Breast epithelium (tissue), 4 donors: Measurements from ENCODE around the gene GPR162. TPM values are rescaled to one million over a fixed set of nuclear protein-coding genes. Genes with fewer than 3 reads are reported as not detected.

Experiments
- DNase-seq, 2 donors: peaks; one replicate each; pipeline ENCODE4 v3.0.0-alpha.2; 2019; ENCODE audit warnings: low spot score in 2 of 2
- H3K27ac ChIP-seq, 2 donors: fragments of 200-600 bp; sonication (generic) in 1 of 2; one replicate each; pipeline ENCODE4 v1.5.1; 2016 to 2019; ENCODE audit warnings: mild to moderate bottlenecking in 1 of 2
- H3K27me3 ChIP-seq, 2 donors: fragments of 200-600 bp; sonication (generic) in 1 of 2; one replicate each; pipeline versions ENCODE4 v1.5.1 to v1.6.0; 2017 to 2019; ENCODE audit warnings: control low read depth in 1 of 2, mild to moderate bottlenecking in 1 of 2
- H3K36me3 ChIP-seq: fragments of 200-600 bp; one replicate; pipeline ENCODE4 v1.5.1; 2019
- H3K4me1 ChIP-seq, 2 donors: fragments of 200-600 bp; sonication (generic); one replicate each; pipeline ENCODE4 v1.5.1; 2016 to 2019; ENCODE audit warnings: control low read depth in 1 of 2
- H3K4me3 ChIP-seq, 3 donors: fragments of 200-600 bp; sonication (generic); 1 replicate in 2 of 3; 2 replicates in 1 of 3; pipeline ENCODE4 v1.5.1; 2016 to 2019; ENCODE audit warnings: mild to moderate bottlenecking in 3 of 3, moderate library complexity in 2 of 3
- H3K9me3 ChIP-seq, 2 donors: fragments of 200-600 bp; sonication (generic) in 1 of 2; one replicate each; pipeline ENCODE4 v1.5.1; 2016 to 2019; ENCODE audit warnings: control low read depth in 1 of 2
- POLR2A ChIP-seq: fragments of 450-650 bp; IDR thresholded peaks from one replicate; pipeline ENCODE4 v1.6.1; 2016; ENCODE audit warnings: antibody characterized with exemption, mild to moderate bottlenecking, moderate library complexity
- POLR2AphosphoS5 ChIP-seq, 3 donors: sonication (generic); formaldehyde crosslinking; IDR thresholded peaks; one replicate each; pipeline ENCODE4 v1.6.1; 2017; ENCODE audit warnings: antibody characterized with exemption in 3 of 3
- intact Hi-C: fragments of 100-400 bp; cut with DNase I; formaldehyde crosslinking; loops from one replicate; pipeline ENCODE4 v1.15.1; 2023; ENCODE audit warnings: low total_unique reads
- total RNA-seq, 3 donors: library from RNA; depleted of rRNA; stranded (reverse); fragments of >200 nt; gene quantifications; one replicate each; pipeline ENCODE4 v1.1.0, GENCODE V29; 2016
- TF ChIP-seq, protein P1 (sequence below), 3 donors: fragments of 450-650 bp; IDR thresholded peaks; one replicate each; pipeline ENCODE4 v1.5.1; 2016 to 2017; ENCODE audit warnings: antibody characterized with exemption in 3 of 3, mild to moderate bottlenecking in 3 of 3, moderate library complexity in 3 of 3

Gene GPR162
- total RNA-seq, 3 donors from 2014 or later, result 2.6 to 4.2 (median 4.1) TPM

GRCh38 chr12:6782850-6783566 lies 38.6 kb upstream of the GPR162 start:
- TF ChIP-seq, protein P1, sequence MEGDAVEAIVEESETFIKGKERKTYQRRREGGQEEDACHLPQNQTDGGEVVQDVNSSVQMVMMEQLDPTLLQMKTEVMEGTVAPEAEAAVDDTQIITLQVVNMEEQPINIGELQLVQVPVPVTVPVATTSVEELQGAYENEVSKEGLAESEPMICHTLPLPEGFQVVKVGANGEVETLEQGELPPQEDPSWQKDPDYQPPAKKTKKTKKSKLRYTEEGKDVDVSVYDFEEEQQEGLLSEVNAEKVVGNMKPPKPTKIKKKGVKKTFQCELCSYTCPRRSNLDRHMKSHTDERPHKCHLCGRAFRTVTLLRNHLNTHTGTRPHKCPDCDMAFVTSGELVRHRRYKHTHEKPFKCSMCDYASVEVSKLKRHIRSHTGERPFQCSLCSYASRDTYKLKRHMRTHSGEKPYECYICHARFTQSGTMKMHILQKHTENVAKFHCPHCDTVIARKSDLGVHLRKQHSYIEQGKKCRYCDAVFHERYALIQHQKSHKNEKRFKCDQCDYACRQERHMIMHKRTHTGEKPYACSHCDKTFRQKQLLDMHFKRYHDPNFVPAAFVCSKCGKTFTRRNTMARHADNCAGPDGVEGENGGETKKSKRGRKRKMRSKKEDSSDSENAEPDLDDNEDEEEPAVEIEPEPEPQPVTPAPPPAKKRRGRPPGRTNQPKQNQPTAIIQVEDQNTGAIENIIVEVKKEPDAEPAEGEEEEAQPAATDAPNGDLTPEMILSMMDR (IDR thresholded peaks at IDR 0.05), result no peak
- TF ChIP-seq POLR2A (no peak), POLR2AphosphoS5 (IDR thresholded peaks at IDR 0.05) (no peak)
- no peak overlapping the region for H3K4me3 ChIP-seq
- no peak for DNase-seq
- intact Hi-C loops, result no loop called here
- no peaks in the 10 kb centered on the region for H3K9me3 ChIP-seq
- no peaks in the 10 kb centered on the region for H3K4me1 ChIP-seq
- no peak overlapping the region for H3K27ac ChIP-seq
- H3K36me3 ChIP-seq, result no peaks in the 10 kb centered on the region
- H3K27me3 ChIP-seq, result no peaks in the 10 kb centered on the region

DNA sequence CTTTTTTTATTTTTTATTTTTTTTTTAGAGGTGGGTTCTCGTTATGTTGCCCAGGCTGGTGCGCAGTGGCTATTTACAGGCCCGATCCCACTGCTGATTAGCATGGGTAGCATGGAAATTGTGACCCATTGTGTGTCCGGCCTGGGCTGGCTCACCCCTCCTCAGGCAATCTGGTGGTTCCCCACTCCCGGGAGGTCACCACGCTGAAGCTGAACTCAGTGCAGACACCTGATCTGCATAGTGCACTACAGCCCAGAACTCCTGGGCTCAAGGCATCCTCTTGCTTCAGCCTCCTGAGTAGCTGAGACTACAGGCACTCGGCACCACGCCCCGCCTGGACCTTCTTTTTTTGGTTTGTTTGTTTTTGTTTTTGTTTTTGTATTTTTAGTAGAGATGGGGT lies 37.8 kb upstream of the GPR162 start:
- Histone ChIP-seq H3K9me3 (no peaks in the 10 kb centered on the region), H3K27me3 (no peaks in the 10 kb centered on the region), H3K4me3 (no peak overlapping the region), H3K4me1 (no peaks in the 10 kb centered on the region), H3K27ac (no peak overlapping the region), H3K36me3 (no peaks in the 10 kb centered on the region)
- DNase-seq, result no peak
- TF ChIP-seq POLR2A (no peak), POLR2AphosphoS5 (IDR thresholded peaks at IDR 0.05) (no peak)
- TF ChIP-seq, protein P1 (IDR thresholded peaks at IDR 0.05), result no peak
- intact Hi-C loops, result no loop called here

GRCh38 chr12:6784296-6784695 lies 37.3 kb upstream of the GPR162 start:
- Histone ChIP-seq H3K36me3 (no peaks in the 10 kb centered on the region), H3K9me3 (no peaks in the 10 kb centered on the region), H3K4me3 (no peak overlapping the region), H3K27me3 (no peaks in the 10 kb centered on the region), H3K4me1 (no peaks in the 10 kb centered on the region), H3K27ac (no peak overlapping the region)
- intact Hi-C loops, result no loop called here
- no peak for DNase-seq
- no peak for TF ChIP-seq POLR2A
- TF ChIP-seq, protein P1 (IDR thresholded peaks at IDR 0.05), result no peak
- TF ChIP-seq POLR2AphosphoS5 (IDR thresholded peaks at IDR 0.05), result no peak

DNA sequence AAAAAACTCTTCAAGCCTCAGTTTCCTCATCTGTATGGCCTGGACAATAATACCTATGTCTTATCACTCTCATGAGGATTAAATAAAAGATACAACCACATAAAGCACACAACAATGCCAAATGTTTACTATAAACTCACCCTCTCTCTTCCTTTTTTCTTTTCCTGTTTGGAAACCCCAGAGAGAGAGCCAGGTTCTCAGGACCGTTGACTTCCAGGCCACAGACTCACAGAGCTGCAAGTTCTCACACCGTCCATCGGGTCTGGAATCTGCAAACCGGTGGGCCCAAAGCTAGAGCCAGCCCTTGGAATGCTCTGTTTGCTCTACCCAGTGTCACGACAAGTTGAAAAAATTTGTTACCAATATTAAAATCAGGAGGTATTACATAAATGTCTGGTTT lies 36.9 kb upstream of the GPR162 start:
- H3K27me3 ChIP-seq, result no peaks in the 10 kb centered on the region

More for the DNA sequence above, 36.9 kb upstream of the GPR162 start:
- DNase-seq, result no peak
- intact Hi-C loops, result no loop called here
- no peaks in the 10 kb centered on the region for H3K4me1 ChIP-seq
- no peak overlapping the region for H3K27ac ChIP-seq
- TF ChIP-seq, protein P1 (IDR thresholded peaks at IDR 0.05), result no peak
- no peak for TF ChIP-seq POLR2AphosphoS5 (IDR thresholded peaks at IDR 0.05)
- no peak for TF ChIP-seq POLR2A
- no peak overlapping the region for H3K4me3 ChIP-seq
- no peaks in the 10 kb centered on the region for H3K36me3 ChIP-seq
- H3K9me3 ChIP-seq, result no peaks in the 10 kb centered on the region
